NB4 (cell line): ENCODE data around the gene ZNF43.
"Not testable (repeated sequence)": the region's sequence is repeated elsewhere in the genome, so short reads cannot be mapped to it uniquely, and the experiment has no call there.

Experiments
- CTCF ChIP-seq: IDR thresholded peaks from one replicate; pipeline ENCODE4 v1.5.1; 2012; ENCODE audit warnings: low read depth, low read length
- MYC ChIP-seq: IDR thresholded peaks from 2 replicates; pipeline ENCODE4 v1.6.1; 2011; ENCODE audit warnings: low read depth, low read length
- POLR2A ChIP-seq: IDR thresholded peaks from 2 replicates; pipeline ENCODE4 v1.6.1; 2011; ENCODE audit warnings: mild to moderate bottlenecking; ENCODE audit not compliant: insufficient read length; ENCODE audit errors: extremely low read depth

GRCh38 chr19:21775792-21776191 lies 60.2 kb downstream of the ZNF43 start:
- TF ChIP-seq MYC, CTCF, POLR2A: not testable (repeated sequence)
